Activated T-cell treated with anti-CD3 and anti-CD28 coated beads, Interleukin-2, amount 50 U/mL, for 72 hours (primary cell): ENCODE results near the gene CPSF7. TPM values are rescaled to one million over a fixed set of nuclear protein-coding genes. Genes with fewer than 3 reads are reported as not detected.

Experiments
- ATAC-seq, 2 donors: fragments of 150-1000 bp; cut with Tn5 transposase; replicated peaks in 1 of 2; 2 replicates each; pipeline ENCODE4 v1.10.0; 2021; ENCODE audit warnings: moderate library complexity in 2 of 2, mild to moderate bottlenecking in 1 of 2
- DNase-seq, 2 donors: peaks; one replicate each; pipeline ENCODE4 v3.0.0; 2021 to 2022; ENCODE audit warnings: mixed read lengths in 1 of 2
- H3K27ac Mint-ChIP-seq: one replicate; pipeline ENCODE4 v1.8.0; 2022; ENCODE audit warnings: mild to moderate bottlenecking, moderate library complexity, mixed read lengths
- H3K27me3 Mint-ChIP-seq: one replicate; pipeline ENCODE4 v1.8.0; 2022; ENCODE audit warnings: low read depth, mixed read lengths
- H3K36me3 Mint-ChIP-seq, 2 donors: one replicate each; pipeline ENCODE4 v1.8.0; 2022; ENCODE audit warnings: mixed read lengths in 2 of 2, mild to moderate bottlenecking in 1 of 2; ENCODE audit not compliant: insufficient read depth in 2 of 2
- H3K4me1 Mint-ChIP-seq: one replicate; pipeline ENCODE4 v1.8.0; 2022; ENCODE audit warnings: low read depth, mixed read lengths
- H3K4me3 Mint-ChIP-seq, 2 donors: one replicate each; pipeline ENCODE4 v1.8.0; 2022; ENCODE audit warnings: mild to moderate bottlenecking in 2 of 2, mixed read lengths in 2 of 2, moderate library complexity in 2 of 2
- H3K9me3 Mint-ChIP-seq, 2 donors: one replicate each; pipeline ENCODE4 v1.8.0; 2022; ENCODE audit warnings: mixed read lengths in 2 of 2
- total RNA-seq, 2 donors: library from RNA; stranded (reverse); gene quantifications; one replicate each; pipeline ENCODE4 v1.2.3, GENCODE V29; 2022

The CPSF7 gene
- total RNA-seq, 2 donors from 2014 or later: 164 to 223 TPM

DNA sequence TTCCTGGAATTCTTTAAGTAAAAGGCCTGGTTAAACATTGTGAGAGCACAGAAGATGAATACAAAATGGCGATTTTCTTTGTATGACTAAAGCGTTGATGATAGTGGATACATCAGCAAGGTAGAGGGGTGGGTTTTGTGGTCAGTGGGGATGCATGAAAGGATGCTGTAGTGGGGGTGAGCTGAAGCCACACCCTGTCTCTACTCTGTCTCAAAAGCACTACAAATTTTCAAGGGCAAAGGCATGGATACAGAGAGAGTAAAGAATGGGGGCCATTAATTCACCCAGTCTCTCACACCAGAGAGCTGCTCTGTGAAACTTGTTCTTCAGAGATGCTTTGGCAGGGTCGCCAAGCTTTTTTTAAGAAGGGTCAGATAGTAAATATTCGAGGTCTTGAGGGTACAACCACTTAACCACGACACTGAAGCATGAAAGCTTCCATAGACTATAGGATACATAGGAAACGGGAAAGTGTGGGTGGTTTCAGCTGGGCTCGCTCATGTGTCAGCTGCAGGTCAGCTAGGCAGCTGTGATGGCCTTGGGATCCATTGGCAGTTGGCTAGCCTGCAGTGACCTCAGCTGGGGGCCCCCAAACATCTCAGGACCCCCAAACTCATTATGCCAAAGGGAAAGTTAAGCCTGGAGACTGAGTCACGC is 59.3 kb downstream of the CPSF7 start:
- no peak for DNase-seq
- no peaks in the 10 kb centered on the region for H3K9me3 Mint-ChIP-seq
- no peak overlapping the region for H3K4me3 Mint-ChIP-seq
- H3K27ac Mint-ChIP-seq: no peak overlapping the region
- ATAC-seq: peak; percentile 67 to 78
- peaks cover 12 to 37% of the 10 kb centered on the region in 2 donors for H3K36me3 Mint-ChIP-seq
- H3K4me1 Mint-ChIP-seq: peaks cover 22% of the 10 kb centered on the region
- H3K27me3 Mint-ChIP-seq: no peaks in the 10 kb centered on the region

DNA sequence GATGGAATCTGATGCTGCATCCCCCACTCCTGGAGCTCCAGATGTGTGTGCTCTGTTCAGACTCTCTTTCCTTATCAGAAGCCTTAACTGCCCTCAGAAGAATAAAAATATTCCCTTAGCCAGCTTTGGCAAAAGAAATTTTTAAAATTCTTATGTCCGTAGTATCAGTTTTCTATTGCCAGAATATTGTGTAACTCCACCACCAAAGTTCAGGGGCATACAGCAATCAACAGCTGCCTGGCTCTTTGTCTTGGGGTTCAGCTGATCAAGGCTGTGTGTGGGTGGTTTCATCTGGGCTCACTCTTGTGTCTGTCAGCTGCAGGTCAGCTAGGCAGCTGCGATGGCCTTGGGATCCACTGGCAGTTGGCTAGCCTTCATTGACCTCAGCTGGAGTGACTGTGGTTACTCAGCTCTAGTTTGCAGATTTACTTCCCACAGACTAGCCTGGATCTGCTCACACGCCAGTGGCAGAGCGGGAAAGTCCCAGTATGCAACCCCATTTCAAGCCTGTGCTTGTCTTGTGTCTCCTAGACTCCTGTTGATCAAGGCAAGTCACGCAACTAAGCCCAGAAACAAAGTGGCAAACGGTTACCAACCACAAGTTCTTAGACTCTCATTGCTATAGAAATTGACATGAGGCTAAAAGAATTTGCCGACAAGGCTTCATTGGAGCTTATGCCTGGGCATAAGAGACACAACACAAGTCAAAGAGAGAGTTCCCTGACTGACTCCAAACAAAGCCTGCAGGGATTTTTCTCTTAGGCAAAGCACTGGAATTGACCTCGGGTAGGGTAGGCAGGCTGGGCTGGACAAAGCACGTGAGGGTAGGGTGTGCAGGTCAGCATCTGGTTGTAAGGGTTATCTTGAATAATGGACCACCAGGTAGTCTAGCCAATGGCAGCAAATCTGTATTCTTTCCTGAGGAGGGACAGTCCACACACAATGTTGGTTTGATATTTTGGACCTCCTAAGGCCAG is 60.1 kb downstream of the CPSF7 start:
- Mint-ChIP-seq H3K9me3 (no peaks in the 10 kb centered on the region), H3K27ac (no peak overlapping the region), H3K4me1 (peaks cover 22% of the 10 kb centered on the region), H3K4me3 (peak overlapping the region in 1 of 2 donors; percentile 11), H3K27me3 (no peaks in the 10 kb centered on the region), H3K36me3 (peaks cover 8 to 32% of the 10 kb centered on the region in 2 donors)
- ATAC-seq: peak; percentile 25 to 32
- no peak for DNase-seq

DNA sequence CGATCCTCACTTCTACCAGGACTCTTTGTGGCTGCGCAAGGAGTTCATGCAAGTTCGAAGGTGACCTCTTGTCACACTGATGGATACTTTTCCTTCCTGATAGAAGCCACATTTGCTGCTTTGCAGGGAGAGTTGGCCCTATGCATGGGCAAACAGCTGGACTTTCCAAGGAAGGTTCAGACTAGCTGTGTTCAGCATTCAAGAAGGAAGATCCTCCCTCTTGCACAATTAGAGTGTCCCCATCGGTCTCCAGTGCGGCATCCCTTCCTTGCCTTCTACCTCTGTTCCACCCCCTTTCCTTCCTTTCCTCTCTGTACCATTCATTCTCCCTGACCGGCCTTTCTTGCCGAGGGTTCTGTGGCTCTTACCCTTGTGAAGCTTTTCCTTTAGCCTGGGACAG is 61.1 kb downstream of the CPSF7 start:
- no peak overlapping the region for H3K4me3 Mint-ChIP-seq
- H3K27me3 Mint-ChIP-seq: no peaks in the 10 kb centered on the region
- DNase-seq (no peak), ATAC-seq (no peak)
- no peaks in the 10 kb centered on the region for H3K9me3 Mint-ChIP-seq
- H3K27ac Mint-ChIP-seq: no peak overlapping the region
- peaks cover 8 to 30% of the 10 kb centered on the region in 2 donors for H3K36me3 Mint-ChIP-seq
- H3K4me1 Mint-ChIP-seq: peaks cover 25% of the 10 kb centered on the region

DNA sequence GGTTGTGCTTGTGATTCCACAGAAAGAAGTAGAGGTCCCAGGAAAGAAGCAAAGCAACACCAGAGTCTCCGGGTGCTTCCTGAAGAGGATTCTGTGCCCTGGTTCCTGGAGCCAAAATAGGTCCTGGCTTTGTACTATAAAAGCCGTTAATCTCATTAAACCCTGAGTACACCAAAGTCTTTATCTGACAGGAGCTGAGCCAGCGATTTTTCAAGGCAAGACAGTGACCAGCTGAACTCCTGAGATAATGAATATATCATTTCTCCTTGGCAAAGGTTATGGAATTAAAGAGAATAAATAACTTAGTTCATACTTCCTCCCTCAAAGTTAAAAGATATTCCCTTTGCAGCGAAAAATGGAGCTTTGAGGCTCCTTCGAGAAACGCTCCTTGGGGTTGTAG is 62.4 kb downstream of the CPSF7 start:
- DNase-seq (no peak), ATAC-seq (no peak)
- Mint-ChIP-seq H3K36me3 (peaks cover 8 to 29% of the 10 kb centered on the region in 2 donors), H3K4me3 (no peak overlapping the region), H3K9me3 (no peaks in the 10 kb centered on the region), H3K4me1 (peaks cover 38% of the 10 kb centered on the region), H3K27ac (no peak overlapping the region), H3K27me3 (no peaks in the 10 kb centered on the region)

DNA sequence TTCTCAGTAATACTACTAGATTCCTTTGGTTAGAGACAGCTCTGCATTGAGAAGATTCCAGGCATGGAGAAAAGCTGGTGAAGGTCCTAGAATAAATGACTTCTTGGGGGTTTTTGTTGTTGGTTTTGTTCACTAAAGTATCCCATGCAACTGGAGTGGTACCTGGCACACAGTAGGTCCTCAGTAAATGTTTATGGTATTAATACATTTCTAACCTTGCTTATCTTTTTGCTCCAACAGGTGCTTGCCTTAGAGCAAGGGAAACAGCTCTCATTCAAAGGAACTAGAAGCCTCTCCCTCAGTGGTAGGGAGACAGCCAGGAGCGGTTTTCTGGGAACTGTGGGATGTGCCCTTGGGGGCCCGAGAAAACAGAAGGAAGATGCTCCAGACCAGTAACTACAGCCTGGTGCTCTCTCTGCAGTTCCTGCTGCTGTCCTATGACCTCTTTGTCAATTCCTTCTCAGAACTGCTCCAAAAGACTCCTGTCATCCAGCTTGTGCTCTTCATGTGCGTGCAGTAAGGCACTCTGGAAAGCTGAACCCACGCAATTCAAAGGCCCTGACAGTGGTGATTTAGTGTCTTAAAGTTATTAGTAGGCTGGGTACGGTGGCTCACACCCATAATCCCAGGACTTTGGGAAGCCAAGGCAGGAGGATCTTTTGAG is 65.6 kb downstream of the CPSF7 start:
- Mint-ChIP-seq H3K36me3 (peaks cover 9 to 18% of the 10 kb centered on the region in 2 donors), H3K4me3 (peak overlapping the region; percentile 95 to 97), H3K27me3 (no peaks in the 10 kb centered on the region), H3K4me1 (peaks cover 47% of the 10 kb centered on the region), H3K9me3 (no peaks in the 10 kb centered on the region), H3K27ac (peak overlapping the region; percentile 97)
- no peak for ATAC-seq
- no peak for DNase-seq

DNA sequence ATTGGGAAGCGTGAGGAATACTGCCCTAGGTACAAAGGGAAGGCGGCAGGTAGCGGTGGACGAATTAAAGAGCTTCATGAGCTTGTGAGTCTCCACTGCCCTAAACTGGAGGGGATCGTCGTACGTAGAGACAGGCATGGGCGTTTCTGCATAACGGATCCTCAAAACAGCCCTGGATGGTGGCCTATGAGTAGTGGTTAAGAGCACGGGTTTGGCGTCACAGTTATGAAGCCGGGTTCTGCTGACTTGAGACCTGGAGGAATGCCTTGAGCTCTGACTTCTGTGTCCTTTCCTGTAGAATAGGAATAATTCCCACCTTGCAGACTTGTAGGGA is 67.3 kb downstream of the CPSF7 start:
- Mint-ChIP-seq H3K27ac (peak overlapping the region; percentile 97), H3K4me3 (peak overlapping the region; percentile 95 to 97), H3K27me3 (no peaks in the 10 kb centered on the region), H3K36me3 (peaks cover 2 to 12% of the 10 kb centered on the region in 2 donors), H3K9me3 (no peaks in the 10 kb centered on the region), H3K4me1 (peaks cover 47% of the 10 kb centered on the region)
- ATAC-seq (peak in 1 of 2 donors; percentile 25), DNase-seq (peak; percentile 33 to 38)

DNA sequence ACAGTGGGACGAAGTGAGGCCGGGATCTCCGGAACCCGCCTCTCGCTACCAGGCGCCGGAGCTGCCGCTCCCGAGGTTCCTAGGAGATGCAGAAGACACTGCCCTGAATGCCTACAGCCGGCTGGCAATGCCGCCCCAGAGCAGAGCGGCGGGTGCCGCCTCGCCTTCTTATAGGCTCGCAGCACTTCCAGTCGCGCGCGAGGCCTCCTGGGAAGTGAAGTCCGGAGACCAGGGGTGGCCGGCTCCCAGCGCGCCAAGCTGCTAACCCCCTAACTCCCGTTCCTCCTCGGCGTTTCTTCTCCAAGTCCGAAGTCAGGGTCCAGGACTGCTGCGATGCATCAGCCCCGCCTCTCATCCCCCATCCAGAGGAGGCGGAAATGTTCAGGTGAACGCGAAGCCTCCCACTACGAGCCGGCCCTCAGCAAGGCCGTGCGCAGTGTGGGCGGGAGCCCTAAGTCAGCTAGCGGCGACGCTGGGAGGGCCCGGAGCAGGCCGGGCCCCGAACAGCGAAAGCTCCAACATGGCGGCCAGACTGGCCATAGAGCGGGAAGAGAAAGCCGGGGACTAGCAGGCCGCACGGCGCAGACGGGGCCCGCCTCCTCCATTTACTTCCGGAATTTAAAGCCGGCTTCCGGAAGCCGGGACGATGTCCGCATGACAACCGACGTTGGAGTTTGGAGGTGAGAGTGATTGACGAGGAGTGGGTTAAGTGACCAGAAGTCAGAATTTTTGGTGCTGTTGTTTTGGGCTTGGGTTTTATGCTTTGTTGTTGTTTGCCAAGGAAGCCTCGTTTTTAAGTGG is 67.8 kb downstream of the CPSF7 start, which contains the start of the genes CYB561A3 and TMEM138:
CYB561A3 (minus strand) TSS at position 142 of the 801 bp plus-strand sequence. CDS start 5,169 bp downstream, outside the sequence.
TMEM138 (plus strand) TSS at position 634 of the 801 bp plus-strand sequence. CDS start 2,017 bp downstream, outside the sequence.
- peak; percentile 94 to 95 for ATAC-seq
- Mint-ChIP-seq H3K36me3 (peaks cover 2 to 11% of the 10 kb centered on the region in 2 donors), H3K4me1 (peaks cover 53% of the 10 kb centered on the region), H3K9me3 (no peaks in the 10 kb centered on the region), H3K27me3 (no peaks in the 10 kb centered on the region), H3K27ac (peak within 1 kb of the TSS; percentile 97), H3K4me3 (peak within 1 kb of the TSS; percentile 95 to 97)
- DNase-seq: peak; percentile 93 to 97

DNA sequence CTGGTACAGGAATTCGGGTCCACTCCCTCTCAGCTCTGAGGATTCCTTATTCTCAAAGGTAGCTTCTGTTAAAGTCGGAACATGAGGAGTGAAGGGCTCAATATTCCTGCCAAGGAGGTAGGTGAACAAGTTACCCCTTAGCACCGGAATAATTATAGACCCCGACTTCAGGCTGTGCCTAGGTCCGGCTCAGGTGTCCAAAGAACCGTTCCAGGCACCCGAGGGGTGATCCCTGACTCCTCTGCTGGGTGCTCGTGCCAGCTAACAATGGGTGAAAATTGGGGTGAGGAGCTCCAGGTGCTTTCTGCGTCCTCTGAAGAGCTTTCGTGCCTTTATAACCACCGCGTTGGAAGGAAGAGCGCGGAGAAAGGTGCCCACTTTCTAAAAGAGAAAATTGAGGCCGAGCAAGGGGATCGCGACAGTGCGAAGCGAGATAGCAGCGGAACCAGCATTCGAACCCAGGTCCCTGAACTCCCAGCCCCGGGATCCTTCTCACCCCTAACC is 68.5 kb downstream of the CPSF7 start:
- H3K36me3 Mint-ChIP-seq: peaks cover 2 to 5% of the 10 kb centered on the region in 2 donors
- H3K9me3 Mint-ChIP-seq: no peaks in the 10 kb centered on the region
- H3K27ac Mint-ChIP-seq: peak overlapping the region; percentile 97
- peak in 1 of 2 donors; percentile 1 for ATAC-seq
- H3K27me3 Mint-ChIP-seq: no peaks in the 10 kb centered on the region
- peaks cover 55% of the 10 kb centered on the region for H3K4me1 Mint-ChIP-seq
- no peak for DNase-seq
- H3K4me3 Mint-ChIP-seq: peak overlapping the region; percentile 95 to 97

DNA sequence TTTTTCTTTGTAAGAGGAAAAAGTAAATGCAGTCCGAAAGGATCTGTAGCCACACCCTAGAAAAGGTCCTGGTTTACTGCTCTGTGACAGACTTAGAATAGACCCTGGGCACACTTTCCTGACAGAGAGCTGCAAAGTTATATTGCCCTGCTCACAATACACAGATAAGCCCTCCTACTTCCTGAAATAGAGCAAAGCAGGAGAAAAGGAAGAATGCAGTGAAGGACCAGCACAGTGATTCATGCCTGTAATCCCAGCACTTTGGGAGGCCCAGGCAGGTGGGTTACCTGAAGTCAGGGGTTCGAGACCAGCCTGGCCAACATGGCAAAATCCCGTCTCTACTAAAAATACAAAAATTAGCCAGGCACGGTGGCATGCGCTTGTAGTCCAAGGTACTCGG is 70.3 kb downstream of the CPSF7 start:
- Mint-ChIP-seq H3K36me3 (peaks cover 2 to 6% of the 10 kb centered on the region in 2 donors), H3K4me3 (peak overlapping the region; percentile 39 to 97), H3K27me3 (no peaks in the 10 kb centered on the region), H3K4me1 (peaks cover 55% of the 10 kb centered on the region), H3K27ac (no peak overlapping the region), H3K9me3 (no peaks in the 10 kb centered on the region)
- no peak for ATAC-seq
- no peak for DNase-seq

DNA sequence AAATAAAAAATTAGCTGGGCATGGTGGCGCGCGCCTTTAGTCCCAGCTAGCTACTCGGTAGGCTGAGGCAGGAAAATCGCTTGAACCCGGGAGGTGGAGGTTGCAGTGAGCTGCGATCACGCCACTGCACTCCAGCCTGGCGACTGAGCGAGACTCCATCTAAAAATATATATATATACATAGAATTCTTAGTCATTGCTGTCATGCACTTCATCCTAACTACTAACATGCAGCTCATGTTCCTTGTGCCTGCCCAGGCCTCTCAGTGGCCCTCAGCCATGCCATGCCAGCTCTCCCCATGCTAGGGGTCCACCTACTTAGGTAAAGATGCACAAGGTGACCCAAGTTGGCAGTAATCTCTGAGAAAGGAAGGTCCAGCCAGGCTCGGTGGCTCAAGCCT is 71.2 kb downstream of the CPSF7 start:
- ATAC-seq (no peak), DNase-seq (no peak)
- Mint-ChIP-seq H3K4me1 (peaks cover 51% of the 10 kb centered on the region), H3K27me3 (no peaks in the 10 kb centered on the region), H3K4me3 (no peak overlapping the region), H3K27ac (no peak overlapping the region), H3K36me3 (peaks cover 2 to 6% of the 10 kb centered on the region in 2 donors), H3K9me3 (no peaks in the 10 kb centered on the region)

DNA sequence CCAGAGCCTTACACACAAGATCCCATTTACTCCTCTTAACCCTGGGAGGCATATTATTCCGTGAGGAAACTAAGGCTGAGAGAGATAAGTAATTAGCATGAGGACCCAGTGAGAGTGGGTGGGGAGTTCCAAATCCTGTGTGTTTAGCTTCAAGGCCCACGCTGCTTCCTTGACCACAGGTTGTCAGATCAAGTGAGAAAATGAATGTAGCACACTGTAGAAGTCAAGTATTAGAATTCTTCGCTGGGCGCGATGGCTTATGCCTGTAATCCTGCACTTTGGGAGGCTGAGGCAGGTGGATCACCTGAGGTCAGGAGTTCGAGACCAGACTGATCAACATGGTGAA is 71.9 kb downstream of the CPSF7 start:
- no peak overlapping the region for H3K27ac Mint-ChIP-seq
- H3K9me3 Mint-ChIP-seq: no peaks in the 10 kb centered on the region
- no peak for ATAC-seq
- peaks cover 2 to 12% of the 10 kb centered on the region in 2 donors for H3K36me3 Mint-ChIP-seq
- H3K4me1 Mint-ChIP-seq: peaks cover 44% of the 10 kb centered on the region
- no peak overlapping the region for H3K4me3 Mint-ChIP-seq
- no peaks in the 10 kb centered on the region for H3K27me3 Mint-ChIP-seq
- no peak for DNase-seq

DNA sequence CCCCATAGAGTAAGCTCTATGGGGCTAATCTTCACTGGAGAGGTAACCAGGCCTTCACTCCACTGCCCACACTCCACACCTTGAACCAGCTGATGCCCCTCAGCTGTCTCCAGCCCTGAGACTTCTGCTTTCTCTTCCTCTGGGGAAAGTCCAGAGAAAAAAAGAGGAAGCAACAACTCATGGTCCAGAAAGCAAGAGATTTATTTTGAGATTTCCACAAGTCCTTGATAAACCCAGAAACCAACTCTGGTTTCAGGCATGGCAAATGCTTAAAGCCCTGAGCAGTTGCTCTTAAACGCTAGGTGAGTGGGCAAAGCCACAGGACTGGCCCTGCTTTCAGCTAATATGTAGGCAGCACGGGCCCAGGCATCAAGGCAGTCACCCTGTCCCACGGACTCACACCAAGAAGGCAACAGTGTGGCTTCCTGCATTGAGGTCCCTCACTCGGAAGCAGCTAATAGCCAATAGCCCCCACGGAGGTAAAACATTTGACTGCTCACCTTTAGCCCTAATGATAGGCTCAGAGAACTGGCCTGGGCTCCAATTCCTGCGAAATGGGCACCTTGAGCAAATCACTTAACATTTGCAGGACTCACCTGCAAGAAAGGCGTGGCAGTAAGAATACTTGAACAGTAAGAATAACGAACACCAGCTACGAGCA is 72.4 kb downstream of the CPSF7 start:
- DNase-seq: no peak
- H3K36me3 Mint-ChIP-seq: peaks cover 5 to 13% of the 10 kb centered on the region in 2 donors
- H3K27ac Mint-ChIP-seq: peak overlapping the region; percentile 80
- no peaks in the 10 kb centered on the region for H3K9me3 Mint-ChIP-seq
- H3K4me3 Mint-ChIP-seq: no peak overlapping the region
- peaks cover 39% of the 10 kb centered on the region for H3K4me1 Mint-ChIP-seq
- no peak for ATAC-seq
- no peaks in the 10 kb centered on the region for H3K27me3 Mint-ChIP-seq
